ENCODE measurements around the gene IPO11. TPM values are rescaled to one million over a fixed set of nuclear protein-coding genes. Genes with fewer than 3 reads are reported as not detected.

IPO11 gene
- 11.8 TPM for total RNA-seq

DNA sequence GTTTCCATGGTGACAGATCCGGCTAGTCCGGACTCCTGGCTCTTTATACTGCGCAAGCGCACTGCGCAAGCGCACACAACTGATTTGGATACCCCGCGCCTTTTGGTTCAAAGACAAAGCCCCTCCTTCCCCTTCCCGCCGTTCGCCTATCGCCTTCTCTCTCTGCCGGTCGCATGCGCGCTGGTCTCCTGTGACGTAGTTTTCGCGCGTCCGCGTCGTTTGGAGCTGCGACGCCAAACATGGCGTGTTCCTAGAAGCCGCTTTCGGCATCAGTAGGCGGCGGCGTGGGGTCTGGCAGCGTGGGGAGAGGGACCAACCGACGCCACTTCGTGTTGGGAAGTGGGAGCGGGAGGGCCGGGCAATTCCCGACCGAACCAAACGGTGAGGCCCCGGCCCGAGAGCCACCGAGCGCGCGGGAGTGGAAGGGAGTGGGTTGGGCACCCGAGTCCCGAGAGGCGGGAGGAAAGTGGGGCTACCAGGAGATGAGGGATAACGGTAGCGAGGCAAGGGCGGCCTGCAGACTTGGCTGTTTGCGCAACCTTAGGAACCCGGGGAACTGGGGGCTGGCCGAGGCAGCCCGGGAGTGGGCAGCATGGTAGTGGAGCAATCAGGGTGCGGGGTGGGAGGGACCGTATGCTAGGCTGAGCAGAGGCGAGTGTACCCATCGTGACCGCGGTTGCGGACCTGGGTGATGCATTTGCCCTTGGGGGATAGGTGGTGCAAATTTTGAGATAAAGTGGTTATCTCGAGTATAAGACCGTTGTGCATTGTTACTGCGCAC is at the start of gene IPO11:
Gene IPO11 (plus strand): TSS at position 215 of the 781 bp plus-strand sequence. CDS start 24,517 bp downstream, outside the sequence.
- H3K27ac ChIP-seq, result peak within 1 kb of the TSS; percentile 52 to 68
- TF ChIP-seq, protein P1, sequence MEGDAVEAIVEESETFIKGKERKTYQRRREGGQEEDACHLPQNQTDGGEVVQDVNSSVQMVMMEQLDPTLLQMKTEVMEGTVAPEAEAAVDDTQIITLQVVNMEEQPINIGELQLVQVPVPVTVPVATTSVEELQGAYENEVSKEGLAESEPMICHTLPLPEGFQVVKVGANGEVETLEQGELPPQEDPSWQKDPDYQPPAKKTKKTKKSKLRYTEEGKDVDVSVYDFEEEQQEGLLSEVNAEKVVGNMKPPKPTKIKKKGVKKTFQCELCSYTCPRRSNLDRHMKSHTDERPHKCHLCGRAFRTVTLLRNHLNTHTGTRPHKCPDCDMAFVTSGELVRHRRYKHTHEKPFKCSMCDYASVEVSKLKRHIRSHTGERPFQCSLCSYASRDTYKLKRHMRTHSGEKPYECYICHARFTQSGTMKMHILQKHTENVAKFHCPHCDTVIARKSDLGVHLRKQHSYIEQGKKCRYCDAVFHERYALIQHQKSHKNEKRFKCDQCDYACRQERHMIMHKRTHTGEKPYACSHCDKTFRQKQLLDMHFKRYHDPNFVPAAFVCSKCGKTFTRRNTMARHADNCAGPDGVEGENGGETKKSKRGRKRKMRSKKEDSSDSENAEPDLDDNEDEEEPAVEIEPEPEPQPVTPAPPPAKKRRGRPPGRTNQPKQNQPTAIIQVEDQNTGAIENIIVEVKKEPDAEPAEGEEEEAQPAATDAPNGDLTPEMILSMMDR (IDR thresholded peaks at IDR 0.05), result no peak
- H3K4me3 ChIP-seq, result peak within 1 kb of the TSS; percentile 94 to 96
- H3K9me3 ChIP-seq, result no peaks in the 10 kb centered on the region
- H3K4me1 ChIP-seq, result peaks cover 4 to 7% of the 10 kb centered on the region in 2 donors
- no peaks in the 10 kb centered on the region for H3K27me3 ChIP-seq
- H3K36me3 ChIP-seq, result no peaks in the 10 kb centered on the region
- intact Hi-C loops (cut with DNase I), result loop anchor here (1.0 to 10.0 kb wide), 2 partner anchors 8 to 1468 kb away; partner anchors contain the start of genes ERCC8 and NDUFAF2
- peak; percentile 96 to 99 for DNase-seq (ENCODE audit: low spot score in 2 of 2)

DNA sequence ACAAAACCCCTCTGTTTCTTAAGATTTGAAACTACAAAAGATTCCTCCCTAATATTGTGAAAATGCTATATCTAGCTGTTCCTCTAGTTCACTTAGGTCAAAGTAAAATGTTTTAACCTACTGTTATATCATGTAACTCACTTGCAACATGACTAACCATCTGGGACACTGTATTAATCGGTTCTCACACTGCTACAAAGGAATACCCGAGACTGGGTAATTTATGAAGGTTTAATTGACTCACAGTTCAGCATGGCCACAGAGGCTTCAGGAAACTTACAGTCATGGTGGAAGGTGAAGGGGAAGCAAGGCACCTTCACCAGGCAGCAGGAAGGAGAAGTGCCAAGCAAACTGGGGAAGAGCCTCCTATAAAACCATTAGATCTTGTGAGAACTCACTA is 43.5 kb upstream of the IPO11 start:
- Histone ChIP-seq H3K27ac (no peak overlapping the region), H3K4me3 (no peak overlapping the region), H3K4me1 (no peaks in the 10 kb centered on the region), H3K36me3 (peaks cover 23 to 50% of the 10 kb centered on the region in 2 donors), H3K27me3 (no peaks in the 10 kb centered on the region), H3K9me3 (no peaks in the 10 kb centered on the region)
- TF ChIP-seq, protein P1 (IDR thresholded peaks at IDR 0.05), result no peak
- intact Hi-C loops (cut with DNase I), result no loop called here
- DNase-seq (ENCODE audit: low spot score in 2 of 2), result no peak

DNA sequence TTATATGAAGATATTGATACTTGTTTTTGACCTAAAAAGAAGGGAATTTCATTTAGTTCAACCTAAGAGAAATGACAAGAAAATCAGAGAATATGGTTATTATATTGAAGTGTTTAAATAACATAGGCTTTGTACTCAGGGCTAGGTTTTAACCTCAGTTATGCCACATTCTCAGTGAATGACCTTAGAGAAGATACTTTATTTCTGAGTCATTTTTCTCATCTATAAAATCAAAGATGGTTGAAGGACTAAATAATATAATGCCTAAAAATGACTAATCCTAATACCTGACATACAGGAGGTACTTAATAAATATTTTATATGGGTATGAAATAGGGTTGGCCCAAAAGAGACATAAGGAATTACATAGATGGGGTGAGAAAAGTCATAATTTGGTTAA is 41.2 kb upstream of the IPO11 start:
- DNase-seq (ENCODE audit: low spot score in 2 of 2), result no peak
- Histone ChIP-seq H3K9me3 (no peaks in the 10 kb centered on the region), H3K36me3 (peaks cover 15 to 50% of the 10 kb centered on the region in 2 donors), H3K27ac (no peak overlapping the region), H3K27me3 (no peaks in the 10 kb centered on the region), H3K4me3 (no peak overlapping the region), H3K4me1 (no peaks in the 10 kb centered on the region)
- TF ChIP-seq, protein P1 (IDR thresholded peaks at IDR 0.05), result no peak
- intact Hi-C loops (cut with DNase I), result no loop called here

DNA sequence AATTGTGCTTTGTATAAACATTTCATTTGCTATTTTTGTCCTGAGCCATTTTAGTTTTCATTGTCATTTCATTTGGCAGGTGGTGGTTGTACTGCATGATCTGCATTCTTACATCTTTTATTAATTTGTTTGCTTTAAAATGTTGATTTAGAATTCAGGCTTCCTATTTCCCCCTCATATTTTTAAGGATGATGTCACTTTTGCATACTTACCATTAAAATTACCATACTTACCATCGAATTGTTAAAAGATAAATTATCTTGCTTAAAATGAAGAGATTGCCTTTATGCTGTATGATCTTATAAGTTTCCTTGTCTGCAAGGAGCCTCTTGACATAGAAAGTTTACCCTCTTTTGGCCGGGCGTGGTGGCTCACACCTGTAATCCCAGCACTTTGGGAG is 40.0 kb upstream of the IPO11 start:
- Histone ChIP-seq H3K27me3 (no peaks in the 10 kb centered on the region), H3K36me3 (peaks cover 20 to 52% of the 10 kb centered on the region in 2 donors), H3K4me1 (no peaks in the 10 kb centered on the region), H3K9me3 (no peaks in the 10 kb centered on the region), H3K4me3 (no peak overlapping the region), H3K27ac (no peak overlapping the region)
- TF ChIP-seq, protein P1 (IDR thresholded peaks at IDR 0.05), result no peak
- DNase-seq (ENCODE audit: low spot score in 2 of 2), result no peak
- intact Hi-C loops (cut with DNase I), result no loop called here

DNA sequence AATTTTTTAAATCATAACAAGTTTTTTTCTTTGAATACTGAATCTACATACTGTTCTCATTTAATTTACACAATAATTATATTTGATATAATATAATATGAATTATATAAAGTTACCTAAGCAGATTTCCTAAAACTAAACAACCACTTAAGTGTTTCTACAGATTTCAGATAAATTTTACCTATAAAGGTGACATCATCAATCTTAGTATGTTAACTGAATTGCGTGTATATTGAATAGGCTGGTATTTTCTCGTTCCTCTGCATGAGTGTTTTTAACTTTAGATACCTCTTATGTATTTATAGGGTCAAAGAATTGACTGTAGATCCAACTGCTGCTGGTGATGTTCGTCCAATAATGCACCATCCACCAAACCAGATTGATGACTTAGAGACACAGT is 39.2 kb upstream of the IPO11 start:
- intact Hi-C loops (cut with DNase I), result no loop called here
- Histone ChIP-seq H3K4me3 (no peak overlapping the region), H3K9me3 (no peaks in the 10 kb centered on the region), H3K36me3 (peaks cover 20 to 60% of the 10 kb centered on the region in 2 donors), H3K27ac (no peak overlapping the region), H3K4me1 (no peaks in the 10 kb centered on the region), H3K27me3 (no peaks in the 10 kb centered on the region)
- DNase-seq (ENCODE audit: low spot score in 2 of 2), result no peak
- TF ChIP-seq, protein P1 (IDR thresholded peaks at IDR 0.05), result no peak
